HepG2 (cell line): ENCODE data around the gene C1RL.

ENCODE experiments used
- BCL6 ChIP-seq: IDR thresholded peaks from 2 replicates; pipeline ENCODE4 v1.6.1; 2016; ENCODE audit warnings: missing genetic modification reagents, missing compliant biosample characterization
- CTCF ChIP-seq: sonication (generic); formaldehyde crosslinking; IDR thresholded peaks from 2 replicates; pipeline ENCODE4 v1.5.0; 2020; ENCODE audit warnings: mild to moderate bottlenecking, missing genetic modification reagents, moderate library complexity
- GMEB1 ChIP-seq: sonication (generic); formaldehyde crosslinking; IDR thresholded peaks from 2 replicates; pipeline ENCODE4 v1.5.1; 2020; ENCODE audit warnings: missing genetic modification reagents, mild to moderate bottlenecking, borderline replicate concordance
- POLR2A ChIP-seq, 2 experiments: IDR thresholded peaks; 2 replicates each; pipeline ENCODE4 v1.6.1; 2011; ENCODE audit warnings: low read depth in 2 of 2, low read length in 2 of 2, mild to moderate bottlenecking in 1 of 2, moderate library complexity in 1 of 2; ENCODE audit not compliant: insufficient read depth in 1 of 2
- ZBTB44 ChIP-seq: sonication (generic); formaldehyde crosslinking; IDR thresholded peaks from 2 replicates; pipeline ENCODE4 v1.4.0; 2020; ENCODE audit warnings: missing genetic modification reagents
- ZNF317 ChIP-seq: sonication (generic); formaldehyde crosslinking; IDR thresholded peaks from 2 replicates; pipeline ENCODE4 v1.5.0; 2020; ENCODE audit warnings: mild to moderate bottlenecking, missing genetic modification reagents

- TF ChIP-seq GMEB1, result no peak
- no peak for TF ChIP-seq ZNF317
- TF ChIP-seq ZBTB44 (CRISPR knock-in tag), result no peak
- TF ChIP-seq BCL6, result no peak
- no peak for TF ChIP-seq CTCF (CRISPR knock-in tag)
- no peak for TF ChIP-seq POLR2A (IDR thresholded peaks at IDR 0.05; ENCODE audit: insufficient read depth in 1 of 2, low read depth in 2 of 2, low read length in 2 of 2)
Observed at GRCh38 chr12:7150356-7150755, 41.3 kb upstream of the C1RL start.
